Left ventricle myocardium inferior (tissue), 1 donor: ENCODE data around the gene IDS. TPM values are rescaled to one million over a fixed set of nuclear protein-coding genes. Genes with fewer than 3 reads are reported as not detected.
"Not testable (repeated sequence)": the region's sequence is repeated elsewhere in the genome, so short reads cannot be mapped to it uniquely, and the experiment has no call there.

ENCODE experiments used
- DNase-seq: peaks from one replicate; pipeline ENCODE4 v3.0.0-alpha.2; 2020
- H3K27ac ChIP-seq: fragments of 200-600 bp; replicated peaks from 2 replicates; pipeline ENCODE4 v1.8.0; 2021
- H3K27me3 ChIP-seq: fragments of 200-600 bp; 2 replicates; pipeline ENCODE4 v1.8.0; 2021; ENCODE audit warnings: low read depth
- H3K36me3 ChIP-seq: fragments of 200-600 bp; 2 replicates; pipeline ENCODE4 v1.8.0; 2021
- H3K4me1 ChIP-seq: fragments of 200-600 bp; 2 replicates; pipeline ENCODE4 v1.8.0; 2021
- H3K4me3 ChIP-seq: fragments of 200-600 bp; 2 replicates; pipeline ENCODE4 v1.8.0; 2021; ENCODE audit warnings: mild to moderate bottlenecking, moderate library complexity
- H3K9me3 ChIP-seq: fragments of 200-600 bp; replicated peaks from 2 replicates; pipeline ENCODE4 v1.8.0; 2021
- intact Hi-C: fragments of 100-400 bp; cut with micrococcal nuclease; formaldehyde crosslinking; loops from one replicate; pipeline ENCODE4 v1.11.0; 2022
- total RNA-seq: library from RNA; stranded (reverse); fragmentation: NEBNext Ultra II Directional; extraction: Animal tissue kit (Norgen Biotek cat#: 25700); gene quantifications from one replicate; pipeline ENCODE4 v1.2.1, GENCODE V29; 2021
- TF ChIP-seq, protein P1 (sequence below): fragments of 200-600 bp; IDR thresholded peaks from 2 replicates; pipeline ENCODE4 v1.8.0; 2021; ENCODE audit warnings: antibody characterized with exemption, mild to moderate bottlenecking, borderline replicate concordance
- donor health status: DM: no; HTN: yes; CAD: no; lungs with severe emphysema.

Gene IDS
- total RNA-seq, 1 donor from 2014 or later: 86.3 TPM

DNA sequence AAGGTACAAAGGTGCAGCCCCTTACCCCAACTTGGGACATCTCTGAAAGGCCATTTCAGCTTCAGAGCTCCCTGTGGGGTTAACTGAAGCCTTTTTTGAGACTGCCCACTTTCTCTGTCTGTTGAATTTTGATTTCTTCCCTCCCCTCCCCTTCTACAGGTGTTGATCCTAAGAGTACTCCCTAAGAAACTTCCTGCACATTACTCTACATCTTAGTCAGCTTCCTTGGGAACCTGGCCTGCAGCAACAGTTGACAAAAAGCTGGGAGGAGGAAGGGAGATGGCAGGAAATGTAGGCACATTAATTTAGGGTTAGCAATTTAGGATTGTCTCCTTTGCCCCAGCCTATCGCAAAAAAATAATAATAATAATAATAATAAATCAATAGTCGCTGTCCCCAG, 1.2 kb upstream of the IDS start:
- no peak overlapping the region for H3K4me3 ChIP-seq
- intact Hi-C loops: no loop called here
- no peak for DNase-seq
- H3K4me1 ChIP-seq: peaks cover 16% of the 10 kb centered on the region
- H3K9me3 ChIP-seq: no peaks in the 10 kb centered on the region
- peaks cover 5% of the 10 kb centered on the region for H3K36me3 ChIP-seq
- no peak overlapping the region for H3K27ac ChIP-seq
- H3K27me3 ChIP-seq: no peaks in the 10 kb centered on the region
- TF ChIP-seq, protein P1, sequence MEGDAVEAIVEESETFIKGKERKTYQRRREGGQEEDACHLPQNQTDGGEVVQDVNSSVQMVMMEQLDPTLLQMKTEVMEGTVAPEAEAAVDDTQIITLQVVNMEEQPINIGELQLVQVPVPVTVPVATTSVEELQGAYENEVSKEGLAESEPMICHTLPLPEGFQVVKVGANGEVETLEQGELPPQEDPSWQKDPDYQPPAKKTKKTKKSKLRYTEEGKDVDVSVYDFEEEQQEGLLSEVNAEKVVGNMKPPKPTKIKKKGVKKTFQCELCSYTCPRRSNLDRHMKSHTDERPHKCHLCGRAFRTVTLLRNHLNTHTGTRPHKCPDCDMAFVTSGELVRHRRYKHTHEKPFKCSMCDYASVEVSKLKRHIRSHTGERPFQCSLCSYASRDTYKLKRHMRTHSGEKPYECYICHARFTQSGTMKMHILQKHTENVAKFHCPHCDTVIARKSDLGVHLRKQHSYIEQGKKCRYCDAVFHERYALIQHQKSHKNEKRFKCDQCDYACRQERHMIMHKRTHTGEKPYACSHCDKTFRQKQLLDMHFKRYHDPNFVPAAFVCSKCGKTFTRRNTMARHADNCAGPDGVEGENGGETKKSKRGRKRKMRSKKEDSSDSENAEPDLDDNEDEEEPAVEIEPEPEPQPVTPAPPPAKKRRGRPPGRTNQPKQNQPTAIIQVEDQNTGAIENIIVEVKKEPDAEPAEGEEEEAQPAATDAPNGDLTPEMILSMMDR: no peak

- TF ChIP-seq, protein P1: no peak
- peak overlapping the region; percentile 91 for H3K27ac ChIP-seq
- H3K36me3 ChIP-seq: peaks cover 8% of the 10 kb centered on the region
- peak overlapping the region; percentile 78 for H3K4me3 ChIP-seq
- H3K4me1 ChIP-seq: peaks cover 16% of the 10 kb centered on the region
- no peaks in the 10 kb centered on the region for H3K27me3 ChIP-seq
- no peaks in the 10 kb centered on the region for H3K9me3 ChIP-seq
- DNase-seq: no peak
- intact Hi-C loops: no loop called here
Observed at GRCh38 chrX:149505671-149506070, 565 bp upstream of the IDS start.

GRCh38 chrX:149504226-149504914, 736 bp downstream of the IDS start:
- H3K4me3 ChIP-seq: peak overlapping the region; percentile 78
- intact Hi-C loops: no loop called here
- TF ChIP-seq, protein P1: peak; percentile 15
- no peaks in the 10 kb centered on the region for H3K27me3 ChIP-seq
- peaks cover 16% of the 10 kb centered on the region for H3K4me1 ChIP-seq
- H3K27ac ChIP-seq: peak overlapping the region; percentile 91
- no peak for DNase-seq
- no peaks in the 10 kb centered on the region for H3K9me3 ChIP-seq
- peaks cover 17% of the 10 kb centered on the region for H3K36me3 ChIP-seq

DNA sequence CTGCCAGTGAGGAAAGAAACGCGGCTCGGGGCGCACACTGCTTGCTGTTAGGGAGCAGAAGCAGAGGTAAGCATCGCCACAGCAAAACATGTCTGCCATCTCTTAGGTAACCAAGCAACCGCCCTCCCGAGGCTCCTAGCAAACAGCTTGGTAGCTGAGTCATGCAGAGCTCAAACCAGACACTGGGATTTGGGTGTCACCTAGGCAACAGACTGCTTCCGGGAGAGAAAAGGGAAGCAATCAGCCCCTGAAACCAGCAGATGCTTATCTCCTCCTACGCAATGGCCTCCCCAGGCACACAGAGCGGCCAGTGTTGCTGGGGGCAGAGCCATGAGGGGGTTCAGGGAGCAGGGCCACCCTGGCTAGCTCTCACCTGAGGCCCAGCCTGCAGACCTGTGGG, 1.7 kb downstream of the IDS start:
- H3K27me3 ChIP-seq, H3K9me3 ChIP-seq, intact Hi-C loops, DNase-seq: not testable (repeated sequence)
- Histone ChIP-seq H3K27ac (peak overlapping the region; percentile 36), H3K4me1 (peaks cover 16% of the 10 kb centered on the region), H3K4me3 (peak overlapping the region; percentile 78), H3K36me3 (peaks cover 24% of the 10 kb centered on the region)

- H3K9me3 ChIP-seq, H3K4me3 ChIP-seq, H3K27ac ChIP-seq, DNase-seq, intact Hi-C loops, H3K27me3 ChIP-seq: not testable (repeated sequence)
- Histone ChIP-seq H3K36me3 (peaks cover 29% of the 10 kb centered on the region), H3K4me1 (peaks cover 16% of the 10 kb centered on the region)
Observed at GRCh38 chrX:149502923-149503322, 2.2 kb downstream of the IDS start.

DNA sequence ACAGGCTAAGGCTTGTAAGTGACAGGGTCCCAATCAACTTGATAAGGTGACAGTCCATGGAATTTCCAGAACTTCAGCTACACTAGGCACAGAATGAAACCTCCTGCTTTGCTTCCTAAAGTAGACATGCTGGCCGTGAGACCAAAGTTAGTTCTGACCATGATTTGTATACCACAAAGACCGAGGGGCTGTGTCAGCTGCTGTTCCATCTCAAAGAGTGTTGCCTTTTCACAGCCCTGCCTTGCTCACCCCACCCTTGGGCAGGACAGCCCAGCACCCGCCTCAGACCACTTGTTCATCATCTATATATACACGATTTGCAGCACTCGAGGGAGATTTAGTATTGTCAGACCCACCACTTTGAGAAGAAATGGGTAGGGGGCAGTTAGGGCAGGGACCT, 5.3 kb downstream of the IDS start:
- no peak for DNase-seq
- Histone ChIP-seq H3K4me1 (peaks cover 16% of the 10 kb centered on the region), H3K27ac (no peak overlapping the region), H3K36me3 (peaks cover 59% of the 10 kb centered on the region), H3K27me3 (no peaks in the 10 kb centered on the region), H3K4me3 (no peak overlapping the region), H3K9me3 (no peaks in the 10 kb centered on the region)
- TF ChIP-seq, protein P1: no peak
- intact Hi-C loops: no loop called here
